Measurements from ENCODE around the gene E2F6.

The E2F6 gene

DNA sequence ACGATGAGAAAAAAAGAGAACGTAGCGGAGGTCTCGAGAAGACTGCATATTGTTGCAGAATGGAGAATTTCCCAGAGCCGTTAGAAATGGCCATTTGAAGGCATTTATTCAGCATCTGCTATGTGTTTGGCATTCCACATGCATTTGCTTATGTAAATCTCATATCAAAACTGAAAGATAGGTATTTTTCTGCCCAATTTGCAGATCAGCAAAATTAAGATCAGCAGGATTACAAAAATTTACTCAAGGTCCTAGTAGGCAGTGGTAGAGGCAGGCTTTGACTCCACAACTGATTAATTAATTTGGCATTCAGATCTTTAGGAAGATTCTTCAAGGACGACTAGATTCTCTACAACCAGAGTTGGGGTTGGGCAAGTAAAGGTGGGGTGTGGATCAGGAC, 1.8 kb upstream of the E2F6 start:
- Histone ChIP-seq H3K4me3 (ENCODE audit: low read length) (no peak overlapping the region), H3K27ac (ENCODE audit: low read length) (no peak overlapping the region), H3K9me3 (ENCODE audit: insufficient read depth, low read depth, low read length) (no peaks in the 10 kb centered on the region), H3K9ac (ENCODE audit: low read depth, low read length) (no peak overlapping the region), H3K4me1 (ENCODE audit: insufficient read depth, low read length) (no peaks in the 10 kb centered on the region), H3K27me3 (ENCODE audit: insufficient read depth, low read length) (peaks cover 9% of the 10 kb centered on the region), H3K36me3 (ENCODE audit: insufficient read depth, low read depth, low read length) (peaks cover 10% of the 10 kb centered on the region)

DNA sequence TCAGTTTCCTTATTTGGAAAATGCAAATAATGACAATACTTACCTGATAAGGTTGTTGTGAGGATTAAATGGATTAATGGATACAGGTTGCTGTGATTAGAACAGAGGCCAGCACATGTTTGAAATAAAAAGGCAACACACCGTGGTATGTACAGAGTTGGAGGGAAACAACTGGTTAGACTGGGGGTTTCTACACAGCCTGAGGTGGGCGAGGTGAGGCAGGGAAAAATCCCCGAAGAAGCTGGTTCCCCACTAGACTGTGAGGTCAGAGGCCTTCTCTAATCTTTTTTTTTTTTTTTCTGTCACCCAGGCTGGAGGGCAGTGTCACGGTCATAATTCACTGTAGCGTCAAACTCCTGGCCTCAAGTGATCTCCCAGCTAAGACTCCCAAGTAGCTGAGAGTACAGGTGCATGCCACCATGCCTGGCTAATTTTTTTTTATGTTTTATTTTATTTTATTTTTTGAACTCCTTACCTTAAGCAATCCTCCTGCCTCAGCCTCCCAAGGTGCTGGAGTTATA, 1.2 kb upstream of the E2F6 start:
- Histone ChIP-seq H3K4me3 (ENCODE audit: low read length) (no peak overlapping the region), H3K9me3 (ENCODE audit: insufficient read depth, low read depth, low read length) (no peaks in the 10 kb centered on the region), H3K27me3 (ENCODE audit: insufficient read depth, low read length) (peaks cover 9% of the 10 kb centered on the region), H3K9ac (ENCODE audit: low read depth, low read length) (no peak overlapping the region), H3K36me3 (ENCODE audit: insufficient read depth, low read depth, low read length) (peaks cover 14% of the 10 kb centered on the region), H3K4me1 (ENCODE audit: insufficient read depth, low read length) (no peaks in the 10 kb centered on the region), H3K27ac (ENCODE audit: low read length) (no peak overlapping the region)

DNA sequence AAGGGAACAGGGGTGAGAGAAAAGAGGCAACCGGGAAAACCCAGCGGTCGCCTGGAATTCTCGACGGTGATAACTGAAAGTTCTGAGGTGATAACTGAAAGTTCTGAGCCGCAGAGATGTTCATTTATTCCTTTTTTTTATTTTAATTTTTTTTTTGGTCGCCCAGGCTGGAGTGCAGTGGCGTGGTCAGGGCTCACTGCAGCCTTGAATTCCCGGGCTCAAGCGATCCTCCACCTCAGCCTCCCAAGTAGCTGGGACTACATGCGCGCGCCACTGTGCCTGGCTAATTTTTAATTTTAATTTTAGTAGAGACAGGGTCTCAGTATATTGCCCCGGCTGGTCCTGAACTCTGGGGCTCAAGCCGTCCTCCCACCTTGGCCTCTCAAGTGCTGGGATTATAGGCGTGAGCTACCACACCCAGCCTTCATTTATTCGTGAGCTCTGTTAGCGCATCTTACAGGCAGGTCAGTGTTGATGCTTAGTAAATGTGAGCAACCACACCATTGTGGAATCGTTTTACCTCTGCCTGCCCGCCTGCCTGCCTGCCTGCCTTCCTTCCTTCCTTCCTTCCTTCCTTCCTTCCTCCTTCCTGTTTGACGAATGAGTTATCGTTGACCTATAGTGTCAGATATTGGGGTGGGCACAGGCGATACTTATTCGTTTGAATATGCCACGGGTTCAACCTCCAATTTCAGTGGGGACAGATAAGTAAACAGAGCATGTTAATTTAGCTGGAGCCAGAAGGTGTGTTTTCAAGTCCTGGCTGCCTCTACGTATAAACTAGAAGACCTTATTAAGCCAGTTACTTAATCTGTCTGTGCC, 557 bp upstream of the E2F6 start:
- Histone ChIP-seq H3K9ac (ENCODE audit: low read depth, low read length) (no peak overlapping the region), H3K4me3 (ENCODE audit: low read length) (peak overlapping the region; percentile 71; the same call in 1 of the 2 replicates), H3K4me1 (ENCODE audit: insufficient read depth, low read length) (no peaks in the 10 kb centered on the region), H3K27ac (ENCODE audit: low read length) (no peak overlapping the region), H3K36me3 (ENCODE audit: insufficient read depth, low read depth, low read length) (peaks cover 14% of the 10 kb centered on the region), H3K27me3 (ENCODE audit: insufficient read depth, low read length) (peaks cover 9% of the 10 kb centered on the region), H3K9me3 (ENCODE audit: insufficient read depth, low read depth, low read length) (no peaks in the 10 kb centered on the region)

DNA sequence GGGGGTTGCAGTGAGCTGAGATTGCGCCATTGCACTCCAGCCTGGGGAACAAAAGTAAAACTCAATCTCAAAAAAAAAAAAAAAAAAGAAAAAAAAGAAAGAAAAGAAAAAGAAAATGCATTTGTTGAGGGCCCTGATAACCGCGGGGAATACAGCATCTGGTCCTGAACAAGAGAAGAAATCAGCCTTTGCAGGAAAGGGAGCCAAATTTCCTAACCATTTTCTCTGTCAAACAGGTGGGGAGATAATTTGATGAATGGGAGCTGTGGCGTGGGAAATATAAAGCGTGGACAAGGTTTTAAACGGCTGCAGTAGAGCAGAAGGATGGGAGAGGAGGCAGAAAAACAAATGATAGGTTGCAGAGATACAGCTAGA, 864 bp downstream of the E2F6 start:
- Histone ChIP-seq H3K4me3 (ENCODE audit: low read length) (peak overlapping the region; percentile 71), H3K9ac (ENCODE audit: low read depth, low read length) (peak overlapping the region; percentile 55; the same call in 1 of the 2 replicates), H3K27me3 (ENCODE audit: insufficient read depth, low read length) (peaks cover 9% of the 10 kb centered on the region), H3K36me3 (ENCODE audit: insufficient read depth, low read depth, low read length) (peaks cover 14% of the 10 kb centered on the region), H3K27ac (ENCODE audit: low read length) (no peak overlapping the region), H3K9me3 (ENCODE audit: insufficient read depth, low read depth, low read length) (no peaks in the 10 kb centered on the region), H3K4me1 (ENCODE audit: insufficient read depth, low read length) (no peaks in the 10 kb centered on the region)

DNA sequence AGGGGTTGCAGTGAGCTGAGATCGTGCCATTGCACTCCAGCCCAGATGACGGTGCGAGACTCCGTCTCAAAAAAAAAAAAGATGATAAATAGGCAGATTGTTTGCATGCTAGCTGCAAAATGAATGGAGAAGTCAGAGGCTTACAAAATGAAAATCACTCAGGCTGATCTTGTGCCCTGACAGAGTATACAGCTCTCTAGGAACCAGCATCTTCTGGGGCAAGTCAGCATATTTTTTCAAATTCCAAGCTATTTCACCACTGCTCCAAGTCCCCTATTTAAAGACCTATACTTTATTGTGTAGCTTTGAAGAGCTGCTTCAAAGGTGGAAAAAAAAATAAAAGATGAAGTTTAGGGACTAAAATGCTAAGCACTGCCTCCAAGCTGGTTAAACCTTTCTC, 6.1 kb downstream of the E2F6 start:
- Histone ChIP-seq H3K9me3 (ENCODE audit: insufficient read depth, low read depth, low read length) (no peaks in the 10 kb centered on the region), H3K27me3 (ENCODE audit: insufficient read depth, low read length) (peaks cover 1% of the 10 kb centered on the region; the same call in 1 of the 2 replicates), H3K36me3 (ENCODE audit: insufficient read depth, low read depth, low read length) (peaks cover 19% of the 10 kb centered on the region), H3K27ac (ENCODE audit: low read length) (no peak overlapping the region), H3K9ac (ENCODE audit: low read depth, low read length) (no peak overlapping the region), H3K4me1 (ENCODE audit: insufficient read depth, low read length) (no peaks in the 10 kb centered on the region), H3K4me3 (ENCODE audit: low read length) (no peak overlapping the region)

DNA sequence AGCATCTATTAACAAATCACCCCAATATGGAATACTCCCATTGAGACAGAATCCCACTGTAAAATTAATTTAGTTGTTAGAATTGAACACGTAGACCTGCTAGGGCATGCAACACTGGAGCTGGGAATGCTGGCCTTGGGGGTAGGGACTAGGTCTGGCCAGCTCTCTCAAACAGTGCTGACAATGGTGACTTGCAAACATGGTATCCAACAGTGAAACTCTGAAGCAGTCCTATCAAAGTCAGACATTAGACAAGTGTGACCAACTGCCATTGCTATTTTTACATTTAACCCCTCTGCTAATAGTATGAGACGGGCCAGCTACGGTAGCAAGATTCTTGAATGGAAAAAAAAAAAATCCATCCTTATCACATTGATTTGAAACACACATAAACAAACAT, 7.2 kb downstream of the E2F6 start:
- no peak overlapping the region for H3K9ac ChIP-seq (ENCODE audit: low read depth, low read length)
- H3K4me1 ChIP-seq (ENCODE audit: insufficient read depth, low read length), result no peaks in the 10 kb centered on the region
- H3K36me3 ChIP-seq (ENCODE audit: insufficient read depth, low read depth, low read length), result peaks cover 22% of the 10 kb centered on the region
- no peak overlapping the region for H3K4me3 ChIP-seq (ENCODE audit: low read length)
- H3K27me3 ChIP-seq (ENCODE audit: insufficient read depth, low read length), result no peaks in the 10 kb centered on the region
- no peaks in the 10 kb centered on the region for H3K9me3 ChIP-seq (ENCODE audit: insufficient read depth, low read depth, low read length)
- H3K27ac ChIP-seq (ENCODE audit: low read length), result no peak overlapping the region

DNA sequence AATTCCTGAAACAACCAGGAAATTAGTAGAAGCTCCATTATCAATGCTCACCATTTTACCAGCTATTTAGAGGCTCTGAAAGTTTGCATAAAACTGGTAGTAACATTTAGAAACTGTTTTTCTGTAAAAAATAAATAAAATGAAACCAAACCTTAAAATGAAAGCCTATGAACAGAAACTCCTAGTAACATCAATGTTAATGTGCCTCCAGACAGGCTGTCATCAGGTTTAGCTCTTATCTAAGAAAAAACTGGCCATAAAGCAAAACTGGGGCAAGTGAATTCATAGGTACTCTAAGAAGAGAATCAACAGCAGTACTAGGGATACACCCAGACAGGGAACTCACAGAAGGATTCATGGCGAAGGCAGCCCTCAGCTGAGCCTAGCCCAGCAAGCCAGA, 8.0 kb downstream of the E2F6 start:
- Histone ChIP-seq H3K9ac (ENCODE audit: low read depth, low read length) (no peak overlapping the region), H3K27ac (ENCODE audit: low read length) (no peak overlapping the region), H3K27me3 (ENCODE audit: insufficient read depth, low read length) (no peaks in the 10 kb centered on the region), H3K9me3 (ENCODE audit: insufficient read depth, low read depth, low read length) (no peaks in the 10 kb centered on the region), H3K4me1 (ENCODE audit: insufficient read depth, low read length) (no peaks in the 10 kb centered on the region), H3K4me3 (ENCODE audit: low read length) (no peak overlapping the region), H3K36me3 (ENCODE audit: insufficient read depth, low read depth, low read length) (peaks cover 24% of the 10 kb centered on the region)

DNA sequence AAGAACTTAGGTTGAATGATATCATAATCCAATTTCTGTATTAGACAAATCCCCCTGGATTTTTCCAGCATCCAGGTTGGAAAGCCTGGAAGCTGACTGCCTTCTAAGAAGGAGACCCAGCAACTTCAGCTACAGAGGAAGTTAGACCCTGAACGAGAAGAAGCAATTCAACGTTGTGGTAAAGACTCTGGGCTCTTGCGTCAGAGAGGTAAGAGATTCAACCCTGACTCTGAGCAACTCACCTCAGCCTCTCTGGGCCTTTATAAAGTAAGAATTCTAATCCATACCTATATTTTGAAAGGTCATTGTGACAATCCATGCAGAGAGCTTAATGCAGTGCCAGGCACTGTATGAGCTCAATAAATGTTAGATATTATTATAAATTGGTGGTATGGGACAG, 9.7 kb downstream of the E2F6 start:
- Histone ChIP-seq H3K9ac (ENCODE audit: low read depth, low read length) (no peak overlapping the region), H3K9me3 (ENCODE audit: insufficient read depth, low read depth, low read length) (no peaks in the 10 kb centered on the region), H3K4me3 (ENCODE audit: low read length) (no peak overlapping the region), H3K36me3 (ENCODE audit: insufficient read depth, low read depth, low read length) (peaks cover 35% of the 10 kb centered on the region), H3K27me3 (ENCODE audit: insufficient read depth, low read length) (no peaks in the 10 kb centered on the region), H3K27ac (ENCODE audit: low read length) (no peak overlapping the region), H3K4me1 (ENCODE audit: insufficient read depth, low read length) (no peaks in the 10 kb centered on the region)

DNA sequence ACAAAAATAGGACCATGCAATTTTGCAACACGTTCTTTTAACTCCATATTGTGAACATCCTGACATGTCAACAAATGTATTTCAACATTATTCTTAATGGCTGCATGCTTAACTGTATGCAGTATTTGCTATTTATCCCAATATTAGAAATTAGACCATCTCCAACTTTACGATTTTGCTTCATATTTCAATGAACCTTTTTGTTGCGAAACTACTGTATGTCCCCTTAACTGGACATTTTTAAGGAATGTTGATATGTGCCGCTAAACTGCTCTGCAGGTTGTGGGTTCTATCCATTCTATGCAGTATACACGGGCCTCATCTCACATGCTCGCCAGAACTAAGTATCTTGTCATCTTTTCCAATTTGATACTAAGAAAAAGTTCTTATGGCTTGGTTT, 11.1 kb downstream of the E2F6 start:
- no peak overlapping the region for H3K4me3 ChIP-seq (ENCODE audit: low read length)
- no peaks in the 10 kb centered on the region for H3K4me1 ChIP-seq (ENCODE audit: insufficient read depth, low read length)
- no peaks in the 10 kb centered on the region for H3K9me3 ChIP-seq (ENCODE audit: insufficient read depth, low read depth, low read length)
- H3K27me3 ChIP-seq (ENCODE audit: insufficient read depth, low read length), result no peaks in the 10 kb centered on the region
- no peak overlapping the region for H3K9ac ChIP-seq (ENCODE audit: low read depth, low read length)
- peaks cover 49% of the 10 kb centered on the region for H3K36me3 ChIP-seq (ENCODE audit: insufficient read depth, low read depth, low read length)
- no peak overlapping the region for H3K27ac ChIP-seq (ENCODE audit: low read length)

DNA sequence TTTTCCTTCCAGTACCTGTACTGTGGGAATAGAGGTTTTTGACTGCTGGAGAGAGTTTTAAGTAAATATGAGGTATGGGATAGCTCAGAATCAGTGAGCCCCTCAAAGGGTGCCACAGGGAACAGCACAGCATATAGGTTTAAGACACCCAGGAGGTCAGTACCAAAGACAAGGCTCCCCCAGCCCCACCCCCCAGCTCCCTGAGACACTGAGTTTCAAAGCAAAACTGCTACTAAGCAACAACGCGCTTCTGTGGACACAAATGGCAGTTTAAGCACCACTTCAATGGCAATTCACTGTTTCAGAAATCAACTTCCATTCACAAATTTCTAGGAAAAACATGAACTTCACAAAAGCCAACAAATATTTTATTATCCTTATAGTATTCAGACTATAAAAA, 15.2 kb downstream of the E2F6 start:
- H3K4me1 ChIP-seq (ENCODE audit: insufficient read depth, low read length), result no peaks in the 10 kb centered on the region
- H3K27ac ChIP-seq (ENCODE audit: low read length), result no peak overlapping the region
- H3K27me3 ChIP-seq (ENCODE audit: insufficient read depth, low read length), result no peaks in the 10 kb centered on the region
- no peak overlapping the region for H3K9ac ChIP-seq (ENCODE audit: low read depth, low read length)
- H3K36me3 ChIP-seq (ENCODE audit: insufficient read depth, low read depth, low read length), result peaks cover 81% of the 10 kb centered on the region
- H3K4me3 ChIP-seq (ENCODE audit: low read length), result no peak overlapping the region
- H3K9me3 ChIP-seq (ENCODE audit: insufficient read depth, low read depth, low read length), result no peaks in the 10 kb centered on the region

DNA sequence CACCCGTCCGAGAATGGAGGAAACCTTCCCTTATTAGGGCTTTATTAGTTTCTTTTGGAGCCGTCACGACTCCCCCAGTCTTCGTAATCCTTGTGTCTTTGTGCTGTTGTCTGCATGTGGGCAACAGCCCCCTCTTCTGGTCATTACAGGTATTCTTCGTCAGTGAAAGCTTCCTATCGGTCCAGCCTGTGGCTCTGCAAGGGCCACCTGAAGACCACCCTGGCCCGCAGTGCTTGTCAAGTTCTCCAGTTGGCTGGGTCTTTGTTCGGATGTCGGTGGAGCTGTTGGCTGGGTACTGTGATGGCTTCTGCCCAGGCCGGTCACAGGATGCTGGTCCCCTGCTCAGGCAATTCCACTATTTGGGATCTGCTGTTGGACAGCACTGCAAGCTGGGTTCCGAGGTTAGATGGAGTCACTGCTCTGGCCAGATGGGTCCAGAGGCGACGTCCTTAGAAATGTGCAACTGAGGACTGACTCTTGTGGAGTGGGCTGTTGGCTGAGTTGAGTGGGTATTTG, 19.2 kb downstream of the E2F6 start:
- Histone ChIP-seq H3K36me3 (ENCODE audit: insufficient read depth, low read depth, low read length) (peaks cover 87% of the 10 kb centered on the region), H3K9me3 (ENCODE audit: insufficient read depth, low read depth, low read length) (peaks cover 6% of the 10 kb centered on the region), H3K9ac (ENCODE audit: low read depth, low read length) (no peak overlapping the region), H3K4me1 (ENCODE audit: insufficient read depth, low read length) (no peaks in the 10 kb centered on the region), H3K4me3 (ENCODE audit: low read length) (no peak overlapping the region), H3K27me3 (ENCODE audit: insufficient read depth, low read length) (no peaks in the 10 kb centered on the region), H3K27ac (ENCODE audit: low read length) (no peak overlapping the region)

DNA sequence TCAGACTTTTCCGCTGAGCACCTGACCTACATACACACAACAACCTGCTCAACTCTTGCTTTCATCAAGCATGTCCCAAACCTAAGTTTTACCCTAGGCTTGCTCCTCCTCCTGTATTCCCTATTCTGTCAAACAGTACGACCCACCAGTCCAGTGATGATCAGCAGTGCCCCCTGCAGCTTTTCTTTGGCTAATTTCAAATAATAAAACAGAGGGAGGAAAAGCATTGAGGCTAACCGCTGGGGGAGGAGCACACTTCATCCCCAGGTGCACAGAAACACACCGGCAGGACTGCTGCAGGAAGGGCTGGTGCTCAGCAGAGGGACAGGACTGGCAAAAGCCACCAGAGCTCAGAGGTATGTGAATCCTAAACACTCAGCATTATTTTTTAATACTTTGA, 21.2 kb downstream of the E2F6 start:
- H3K36me3 ChIP-seq (ENCODE audit: insufficient read depth, low read depth, low read length), result peaks cover 70% of the 10 kb centered on the region

More for the DNA sequence above, 21.2 kb downstream of the E2F6 start:
- H3K9ac ChIP-seq (ENCODE audit: low read depth, low read length), result no peak overlapping the region
- peaks cover 6% of the 10 kb centered on the region for H3K9me3 ChIP-seq (ENCODE audit: insufficient read depth, low read depth, low read length)
- no peak overlapping the region for H3K27ac ChIP-seq (ENCODE audit: low read length)
- no peaks in the 10 kb centered on the region for H3K4me1 ChIP-seq (ENCODE audit: insufficient read depth, low read length)
- no peak overlapping the region for H3K4me3 ChIP-seq (ENCODE audit: low read length)
- no peaks in the 10 kb centered on the region for H3K27me3 ChIP-seq (ENCODE audit: insufficient read depth, low read length)
